ENCODE measurements around the gene KIF14. TPM values are rescaled to one million over a fixed set of nuclear protein-coding genes. Genes with fewer than 3 reads are reported as not detected.

Gene KIF14
- total and polyA plus RNA-seq, 2 of the 13 experiments (the other 11 are each of a cell fraction or from before 2014, with no cell fraction given) = 3.3 to 11.2 TPM

DNA sequence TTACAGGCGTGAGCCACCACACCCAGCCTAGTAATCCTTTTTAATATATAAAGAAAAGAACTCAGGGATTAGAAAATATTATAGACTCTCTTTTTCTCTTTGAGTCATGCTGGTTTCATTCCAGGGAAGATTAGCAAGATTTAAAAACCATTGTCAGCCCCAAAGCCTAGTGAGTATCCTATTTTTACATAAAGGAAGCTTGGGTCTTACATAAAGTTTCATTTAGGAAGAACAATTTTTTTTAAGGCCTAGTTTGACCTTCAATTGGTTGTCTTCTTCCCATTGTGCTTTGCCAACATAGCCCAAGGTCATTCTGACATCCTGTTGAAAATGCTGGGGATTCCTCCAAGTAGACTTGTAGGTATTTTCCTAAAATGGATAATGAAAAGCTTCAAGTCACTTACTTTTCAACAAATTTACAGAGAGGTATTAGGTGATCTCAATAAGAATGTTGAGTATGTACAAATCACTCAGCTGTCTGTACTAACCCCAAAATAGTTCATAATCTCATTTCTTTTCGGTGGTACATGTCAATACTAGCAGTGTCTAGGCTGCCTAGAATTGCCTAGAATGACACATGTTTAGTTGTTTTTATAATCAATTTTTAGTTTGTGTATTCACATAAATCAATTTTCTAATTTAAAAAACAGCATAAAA, 4.3 kb upstream of the KIF14 start:
- no TSS peak for BruUV-seq (replicated peaks)
- no peaks in the 10 kb centered on the region for H4K20me1 ChIP-seq (ENCODE audit: insufficient read depth, low read length)
- H3K27me3 ChIP-seq (ENCODE audit: control insufficient read depth in 1 of 2, insufficient read depth in 2 of 2, low read length in 2 of 2) = no peaks in the 10 kb centered on the region; a peak in 1 of 5 replicates
- intact Hi-C loops (cut with micrococcal nuclease; ENCODE audit: unreplicated experiment) (loop anchor here (5.0 kb wide), 2 partner anchors 347 to 417 kb away; no protein-coding TSS in a partner anchor), in situ Hi-C loops (cut with HindIII; ENCODE audit: extremely low pct_ligation_motif_present, low pct_unique_long_range_greater_than_20kb) (loop anchor here (5.0 kb wide), 2 partner anchors 182 to 417 kb away; no protein-coding TSS in a partner anchor)
- POLR2A ChIA-PET = no interaction called here
- no peak overlapping the region for H3K27ac ChIP-seq (ENCODE audit: extremely low read length, insufficient read depth, low read length)
- CTCF ChIA-PET (ENCODE audit: low intra/inter-chr PET ratio, low total read pairs) = no interaction called here
- no peak overlapping the region for H3K4me2 ChIP-seq (ENCODE audit: low read depth, low read length)
- H3K79me2 ChIP-seq (ENCODE audit: insufficient read depth, low read length) = peaks cover 1% of the 10 kb centered on the region
- no peak overlapping the region for H2AFZ ChIP-seq (ENCODE audit: low read length)
- no peak overlapping the region for H3K9ac ChIP-seq (ENCODE audit: insufficient read depth, low read depth, low read length)
- ATAC-seq (no peak), FAIRE-seq (no peak), DNase-seq (ENCODE audit: low spot score) (no peak)
- H3K9me3 ChIP-seq (ENCODE audit: low read length) = no peaks in the 10 kb centered on the region
- H3K4me1 ChIP-seq (ENCODE audit: insufficient read depth, low read length) = peaks cover 32% of the 10 kb centered on the region
- H3K4me3 ChIP-seq (replicated peaks in 1 of 3; ENCODE audit: insufficient read depth in 1 of 3, low read depth in 2 of 3, low read length in 3 of 3) = no peak overlapping the region
- no peaks in the 10 kb centered on the region for H3K36me3 ChIP-seq (replicated peaks in 1 of 2; ENCODE audit: control insufficient read depth in 1 of 2, insufficient read depth in 2 of 2, low read length in 2 of 2)
- 57% methylated on average over 2 of the region's 2 CpGs for WGBS (ENCODE audit: low lambda C conversion rate)
- TF ChIP-seq ZNF775 (CRISPR knock-in tag; IDR thresholded peaks at IDR 0.05; ENCODE audit: borderline replicate concordance) (no peak), ZBTB14 (CRISPR knock-in tag; IDR thresholded peaks at IDR 0.05) (no peak), U2AF2 (IDR thresholded peaks at IDR 0.05; ENCODE audit: low read depth, low read length) (no peak), ZNF788 (CRISPR knock-in tag; IDR thresholded peaks at IDR 0.05; ENCODE audit: borderline replicate concordance) (no peak), YEATS4 (CRISPR knock-in tag; IDR thresholded peaks at IDR 0.05; ENCODE audit: borderline replicate concordance) (no peak), ZHX2 (IDR thresholded peaks at IDR 0.05; ENCODE audit: low read depth) (no peak), ZHX2 (CRISPR knock-in tag; IDR thresholded peaks at IDR 0.05; ENCODE audit: borderline replicate concordance) (no peak), DNMT1 (CRISPR knock-in tag; IDR thresholded peaks at IDR 0.05) (no peak), SNAPC4 (CRISPR knock-in tag; IDR thresholded peaks at IDR 0.05) (no peak)
- TF ChIP-seq, protein P1, sequence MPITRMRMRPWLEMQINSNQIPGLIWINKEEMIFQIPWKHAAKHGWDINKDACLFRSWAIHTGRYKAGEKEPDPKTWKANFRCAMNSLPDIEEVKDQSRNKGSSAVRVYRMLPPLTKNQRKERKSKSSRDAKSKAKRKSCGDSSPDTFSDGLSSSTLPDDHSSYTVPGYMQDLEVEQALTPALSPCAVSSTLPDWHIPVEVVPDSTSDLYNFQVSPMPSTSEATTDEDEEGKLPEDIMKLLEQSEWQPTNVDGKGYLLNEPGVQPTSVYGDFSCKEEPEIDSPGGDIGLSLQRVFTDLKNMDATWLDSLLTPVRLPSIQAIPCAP (CRISPR knock-in tag; IDR thresholded peaks at IDR 0.05; ENCODE audit: low read depth) = no peak
